ENCODE results near the gene ACSS1. TPM values are rescaled to one million over a fixed set of nuclear protein-coding genes. Genes with fewer than 3 reads are reported as not detected.

Gene ACSS1
- total RNA-seq, 6 donors from 2014 or later: 39.7 to 122 (median 58.1) TPM

- no peak overlapping the region for H3K27ac ChIP-seq
- no peaks in the 10 kb centered on the region for H3K9me3 ChIP-seq
- no peaks in the 10 kb centered on the region for H3K27me3 ChIP-seq
- no peak overlapping the region for H3K4me3 ChIP-seq
- ATAC-seq (ENCODE audit: low FRiP score in 2 of 2) (no peak), DNase-seq (peak in 1 of 2 donors; percentile 10)
- no peak for TF ChIP-seq POLR2AphosphoS5 (IDR thresholded peaks at IDR 0.05)
- no peak for TF ChIP-seq EP300 (IDR thresholded peaks at IDR 0.05)
- TF ChIP-seq POLR2A (IDR thresholded peaks at IDR 0.05): no peak
- no peak for TF ChIP-seq CTCF (IDR thresholded peaks at IDR 0.05)
- WGBS, 2 donors: 88 to 92% methylated on average over 8 to 11 of the region's 11 CpGs
- peaks cover 16 to 69% (median 42%) of the 10 kb centered on the region in 4 donors for H3K36me3 ChIP-seq
- H3K4me1 ChIP-seq: peaks cover 0 to 31% (median 18%) of the 10 kb centered on the region in 4 donors
These were observed 43.1 kb downstream of the ACSS1 start for GRCh38 chr20:25014816-25015215.

- Histone ChIP-seq H3K36me3 (peaks cover 25 to 69% (median 48%) of the 10 kb centered on the region in 4 donors), H3K27ac (no peak overlapping the region), H3K4me3 (no peak overlapping the region), H3K4me1 (peaks cover 0 to 22% (median 17%) of the 10 kb centered on the region in 4 donors), H3K27me3 (no peaks in the 10 kb centered on the region), H3K9me3 (no peaks in the 10 kb centered on the region)
- no peak for ATAC-seq (ENCODE audit: low FRiP score in 2 of 2)
- WGBS, 2 donors: 88 to 96% methylated on average over 15 to 25 of the region's 25 CpGs
- peak in 1 of 2 donors; percentile 13 for DNase-seq
- TF ChIP-seq EP300 (IDR thresholded peaks at IDR 0.05) (no peak), POLR2AphosphoS5 (IDR thresholded peaks at IDR 0.05) (no peak), CTCF (IDR thresholded peaks at IDR 0.05) (no peak)
These were observed 44.2 kb downstream of the ACSS1 start for GRCh38 chr20:25013478-25014380.

GRCh38 chr20:25012616-25013189 is 45.2 kb downstream of the ACSS1 start:
- Histone ChIP-seq H3K36me3 (peaks cover 30 to 75% (median 58%) of the 10 kb centered on the region in 4 donors), H3K4me1 (peaks cover 0 to 12% (median 10%) of the 10 kb centered on the region in 4 donors), H3K4me3 (no peak overlapping the region), H3K27me3 (no peaks in the 10 kb centered on the region), H3K27ac (no peak overlapping the region), H3K9me3 (no peaks in the 10 kb centered on the region)
- peak in 1 of 2 donors; percentile 13 for DNase-seq
- TF ChIP-seq EP300 (IDR thresholded peaks at IDR 0.05) (no peak), POLR2AphosphoS5 (IDR thresholded peaks at IDR 0.05) (no peak), CTCF (IDR thresholded peaks at IDR 0.05) (no peak), POLR2A (IDR thresholded peaks at IDR 0.05) (no peak)
- 91 to 96% methylated on average over 11 to 21 of the region's 21 CpGs for WGBS, 2 donors
- ATAC-seq (ENCODE audit: low FRiP score in 2 of 2): no peak

GRCh38 chr20:25011831-25012241 is 46.1 kb downstream of the ACSS1 start:
- peaks cover 0 to 8% (median 5%) of the 10 kb centered on the region in 4 donors for H3K4me1 ChIP-seq
- H3K27me3 ChIP-seq: no peaks in the 10 kb centered on the region
- 95 to 99% methylated on average over 10 to 12 of the region's 12 CpGs for WGBS, 2 donors
- DNase-seq (peak in 1 of 2 donors; percentile 29), ATAC-seq (ENCODE audit: low FRiP score in 2 of 2) (no peak)
- no peak overlapping the region for H3K4me3 ChIP-seq
- no peaks in the 10 kb centered on the region for H3K9me3 ChIP-seq
- no peak overlapping the region for H3K27ac ChIP-seq
- TF ChIP-seq CTCF (IDR thresholded peaks at IDR 0.05) (no peak), EP300 (IDR thresholded peaks at IDR 0.05) (no peak), POLR2AphosphoS5 (IDR thresholded peaks at IDR 0.05) (no peak), POLR2A (IDR thresholded peaks at IDR 0.05) (no peak)
- H3K36me3 ChIP-seq: peaks cover 38 to 83% (median 66%) of the 10 kb centered on the region in 4 donors

Measured in upper lobe of left lung (tissue), 6 donors.